GM12878 (cell line): ENCODE measurements around the gene TMEM201.

Experiments used
- CTCF ChIP-seq, 3 experiments: IDR thresholded peaks in 2 of 3; conservative IDR thresholded peaks in 1 of 3; 2 replicates each; pipeline ENCODE4 v1.5.1; 2011; ENCODE audit warnings: low read depth in 3 of 3, low read length in 3 of 3, mild to moderate bottlenecking in 3 of 3, control low read depth in 2 of 3, moderate library complexity in 2 of 3, inconsistent platforms in 1 of 3, mixed read lengths in 1 of 3; ENCODE audit not compliant: control insufficient read depth in 2 of 3, insufficient read depth in 1 of 3; ENCODE audit errors: extremely low read depth in 1 of 3
- E2F8 ChIP-seq: fragments of 450-650 bp; IDR thresholded peaks from 2 replicates; pipeline ENCODE4 v1.6.1; 2018; ENCODE audit warnings: mild to moderate bottlenecking, low read depth, moderate library complexity; ENCODE audit not compliant: partially characterized antibody
- EGR1 ChIP-seq, 2 experiments: IDR thresholded peaks; 1 replicate in 1 of 2; 2 replicates in 1 of 2; pipeline ENCODE4 v1.6.1; 2011 to 2012; ENCODE audit warnings: low read depth in 2 of 2, low read length in 2 of 2, borderline replicate concordance in 1 of 2, mild to moderate bottlenecking in 1 of 2, moderate library complexity in 1 of 2
- EZH2 ChIP-seq: IDR thresholded peaks from 2 replicates; pipeline ENCODE4 v1.6.1; 2012; ENCODE audit warnings: low read depth, mild to moderate bottlenecking, control low read depth, inconsistent platforms, low read length, borderline replicate concordance; ENCODE audit not compliant: control insufficient read depth
- HDAC2 ChIP-seq: fragments of 200-600 bp; sonication (generic); IDR thresholded peaks from 2 replicates; pipeline ENCODE4 v1.6.1; 2017
- MXI1 ChIP-seq: fragments of 150-350 bp; IDR thresholded peaks from 2 replicates; pipeline ENCODE4 v1.6.1; 2011; ENCODE audit warnings: low read depth, mild to moderate bottlenecking, inconsistent platforms, low read length, improper control_type of control experiment
- POLR2A ChIP-seq: IDR thresholded peaks from 2 replicates; pipeline ENCODE4 v1.6.1; 2011; ENCODE audit warnings: low read depth, mild to moderate bottlenecking, low read length
- POLR2AphosphoS5 ChIP-seq: IDR thresholded peaks from 2 replicates; pipeline ENCODE4 v1.6.1; 2011; ENCODE audit warnings: mild to moderate bottlenecking, low read length, inconsistent platforms
- REST ChIP-seq: IDR thresholded peaks from 2 replicates; pipeline ENCODE4 v1.6.1; 2012; ENCODE audit warnings: mild to moderate bottlenecking, low read depth, low read length
- TBL1XR1 ChIP-seq: IDR thresholded peaks from 2 replicates; pipeline ENCODE4 v1.6.1; 2012; ENCODE audit warnings: low read depth, low read length, improper control_type of control experiment
- USF2 ChIP-seq: IDR thresholded peaks from 2 replicates; pipeline ENCODE4 v1.6.1; 2011; ENCODE audit warnings: low read depth, low read length, improper control_type of control experiment, borderline replicate concordance

GRCh38 chr1:9602794-9603167, 14.1 kb downstream of the TMEM201 start:
- TF ChIP-seq HDAC2, result no peak
- no peak for TF ChIP-seq REST
- TF ChIP-seq EZH2, result no peak
- no peak for TF ChIP-seq POLR2AphosphoS5
- no peak for TF ChIP-seq E2F8
- TF ChIP-seq CTCF (IDR thresholded peaks at IDR 0.05 in 2 of 3, conservative IDR thresholded peaks at IDR 0.05 in 1 of 3; ENCODE audit: control insufficient read depth in 2 of 3, extremely low read depth in 1 of 3, insufficient read depth in 1 of 3, low read depth in 3 of 3, low read length in 3 of 3), result no peak
- TF ChIP-seq POLR2A, result no peak
- TF ChIP-seq USF2, result no peak
- no peak for TF ChIP-seq EGR1 (IDR thresholded peaks at IDR 0.05; ENCODE audit: borderline replicate concordance in 1 of 2, low read depth in 2 of 2, low read length in 2 of 2)
- TF ChIP-seq TBL1XR1, result no peak
- TF ChIP-seq MXI1, result no peak
